NCI-H748 treated with DMSO at 0.1 percent for 48 hours (cell line): ENCODE measurements around the gene INIP.

Source experiments
- DNase-seq: peaks from one replicate; lab custom pipeline; 2025; lab: John Stamatoyannopoulos, UW

INIP gene

DNA sequence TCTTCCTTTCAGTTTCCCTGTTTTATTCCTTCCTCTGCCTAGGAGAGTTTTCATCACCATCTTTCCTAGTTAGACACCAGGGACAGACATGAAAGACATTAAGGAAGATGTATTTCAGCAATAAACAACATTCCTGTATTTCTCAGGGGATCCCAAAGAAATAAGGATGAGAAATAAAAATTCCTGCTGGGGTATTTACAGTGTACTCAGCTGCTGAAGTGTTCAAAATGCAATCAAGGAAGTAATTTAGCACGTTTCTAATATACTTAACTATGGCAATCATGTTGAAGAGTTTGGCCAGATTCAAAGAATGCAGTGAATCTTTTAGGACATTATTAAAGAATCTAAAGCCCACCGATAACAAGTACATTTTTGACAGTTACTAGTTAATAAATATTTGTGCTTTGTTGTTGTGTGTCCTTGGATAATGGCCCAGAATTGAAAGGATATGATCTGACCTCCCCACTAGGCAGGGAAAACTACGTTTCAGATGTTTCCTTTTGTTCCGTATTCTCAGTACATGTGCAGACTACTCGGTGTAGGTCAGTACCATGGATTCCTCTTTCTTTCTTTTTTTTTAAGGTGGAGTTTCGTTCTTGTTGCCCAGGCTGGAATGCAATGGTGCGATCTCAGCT lies 46.8 kb downstream of the INIP start:
- DNase-seq = no peak

DNA sequence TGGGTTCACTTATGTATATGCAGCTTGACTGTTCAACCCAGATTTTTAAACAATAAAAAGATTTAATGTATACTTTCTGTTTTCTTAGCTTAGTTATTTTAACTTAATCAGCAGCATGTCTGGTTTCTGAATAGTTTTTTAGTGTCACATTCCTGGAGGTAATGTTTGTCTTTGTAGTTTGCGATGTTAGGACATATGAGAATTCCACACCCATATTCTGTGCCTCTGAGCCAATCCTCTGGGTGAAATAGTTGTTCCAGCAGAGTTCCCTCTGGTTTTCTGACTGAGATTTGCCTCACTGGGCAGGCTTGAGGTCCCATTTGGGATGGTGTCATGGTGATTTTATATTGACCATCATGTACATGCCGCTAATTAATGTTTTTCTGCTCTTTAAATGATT lies 48.6 kb downstream of the INIP start:
- no peak for DNase-seq

DNA sequence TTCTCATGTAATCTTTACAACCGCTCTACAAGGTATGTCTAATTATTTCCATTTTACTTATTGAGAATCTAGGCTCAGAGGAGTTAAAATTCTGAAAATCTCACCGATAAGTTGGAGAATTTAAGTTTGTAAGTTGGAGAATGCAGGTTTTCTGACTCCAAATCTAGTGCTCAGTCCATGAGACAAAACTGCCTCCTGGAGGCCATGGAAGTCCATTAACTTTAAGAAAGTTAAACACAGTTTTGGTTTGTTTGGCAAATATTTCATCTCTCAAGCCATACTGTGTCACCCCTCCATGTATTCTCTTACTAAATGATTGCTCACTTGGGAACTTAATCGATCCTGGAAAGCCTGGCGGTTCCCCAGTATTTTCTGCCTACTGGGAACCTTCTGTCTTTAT lies 52.6 kb downstream of the INIP start:
- no peak for DNase-seq

DNA sequence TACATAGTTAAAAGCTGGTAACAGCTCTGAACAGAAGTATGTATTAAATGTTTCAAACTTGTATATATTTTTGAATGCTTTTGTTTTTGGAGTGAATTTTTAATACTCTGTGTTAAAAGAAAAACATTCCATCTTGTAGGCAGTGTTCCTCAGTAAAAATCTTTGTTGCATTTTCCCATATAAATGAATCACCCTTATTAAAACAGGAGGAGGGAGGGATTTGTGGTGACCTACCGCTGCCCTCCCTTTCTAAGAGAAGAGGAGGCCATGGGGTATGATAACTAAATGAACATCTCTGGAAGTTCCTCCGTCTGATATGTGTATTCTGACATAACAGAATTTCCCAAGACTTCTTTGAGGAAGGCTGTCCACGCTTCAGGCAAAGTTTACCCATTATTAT lies 53.4 kb downstream of the INIP start:
- no peak for DNase-seq

DNA sequence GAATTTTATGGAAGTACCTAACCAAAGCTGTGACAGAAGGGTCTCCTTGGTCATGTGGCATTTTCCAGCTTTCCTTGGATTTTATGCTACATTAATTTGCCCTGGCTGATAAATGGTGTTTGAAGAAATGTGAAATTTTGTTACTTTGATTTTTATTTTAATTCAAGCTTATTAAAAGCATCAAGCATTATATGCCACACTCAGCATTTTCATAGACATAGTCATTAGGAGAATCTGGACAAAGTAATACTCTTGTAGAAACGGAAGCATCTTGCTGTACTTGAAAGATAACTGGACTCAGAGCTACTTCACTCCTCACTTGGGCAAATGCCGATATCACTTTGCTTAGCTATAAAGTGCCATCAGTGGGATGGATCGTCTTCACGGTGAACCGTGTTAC lies 54.2 kb downstream of the INIP start:
- DNase-seq = no peak

DNA sequence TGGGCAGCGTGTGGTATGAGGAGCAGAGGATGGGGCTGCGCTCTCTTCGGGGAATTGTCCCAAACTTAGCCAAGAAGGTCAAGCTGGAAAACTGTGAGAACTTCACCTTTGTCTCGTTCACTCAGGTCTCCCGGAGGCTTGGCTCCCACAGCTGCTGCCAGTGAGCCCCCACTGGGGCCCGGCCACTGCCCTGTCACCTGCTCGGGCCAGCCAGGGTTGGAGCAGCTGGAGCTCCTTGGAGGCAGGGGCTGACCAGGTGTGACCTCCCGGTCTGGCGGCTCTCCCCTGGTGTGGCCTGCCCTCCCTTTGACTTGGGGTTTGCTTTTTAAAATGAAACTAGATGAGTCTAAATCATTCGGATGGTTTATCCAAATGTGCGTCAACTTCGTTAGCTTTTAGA lies 58.0 kb downstream of the INIP start:
- no peak for DNase-seq

DNA sequence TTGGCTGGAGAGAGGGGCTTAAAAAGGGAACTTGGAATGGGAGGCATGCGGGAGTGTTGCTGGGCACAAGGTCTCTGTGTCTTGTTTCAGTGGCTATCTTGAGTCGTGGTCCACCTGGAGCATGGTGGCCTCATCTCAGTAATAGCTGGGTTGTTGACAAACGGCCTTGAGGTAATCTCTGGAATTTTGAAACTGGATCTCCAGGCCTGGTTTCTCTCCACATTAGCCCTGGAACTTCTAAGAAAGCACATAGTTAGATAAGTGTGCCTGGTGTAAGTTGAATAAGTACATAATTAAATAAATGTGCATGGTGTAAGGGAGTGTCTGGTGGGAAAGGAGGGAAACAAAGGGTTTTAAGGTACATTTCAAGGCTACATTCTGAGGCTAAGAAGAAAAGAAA lies 62.2 kb downstream of the INIP start:
- no peak for DNase-seq

DNA sequence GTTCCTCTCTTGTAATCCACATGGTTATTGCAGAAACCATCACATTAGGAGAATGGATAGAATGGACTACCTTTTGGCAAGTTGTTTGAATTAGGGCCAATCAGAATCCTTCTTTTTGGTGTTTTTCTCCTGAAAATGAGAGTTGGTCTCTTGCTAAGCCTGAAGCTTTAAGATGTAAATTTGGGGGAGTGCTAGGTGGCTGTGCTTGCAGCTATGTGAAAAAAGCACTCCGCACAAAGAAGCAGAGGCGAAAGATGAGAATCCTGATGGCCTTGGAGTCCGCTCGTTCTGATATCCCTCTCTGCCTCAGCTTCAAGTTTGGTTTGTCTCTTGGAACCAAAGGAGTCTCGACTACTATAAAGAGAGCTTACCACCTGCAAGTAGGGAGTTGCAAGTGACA lies 63.6 kb downstream of the INIP start:
- DNase-seq = no peak

DNA sequence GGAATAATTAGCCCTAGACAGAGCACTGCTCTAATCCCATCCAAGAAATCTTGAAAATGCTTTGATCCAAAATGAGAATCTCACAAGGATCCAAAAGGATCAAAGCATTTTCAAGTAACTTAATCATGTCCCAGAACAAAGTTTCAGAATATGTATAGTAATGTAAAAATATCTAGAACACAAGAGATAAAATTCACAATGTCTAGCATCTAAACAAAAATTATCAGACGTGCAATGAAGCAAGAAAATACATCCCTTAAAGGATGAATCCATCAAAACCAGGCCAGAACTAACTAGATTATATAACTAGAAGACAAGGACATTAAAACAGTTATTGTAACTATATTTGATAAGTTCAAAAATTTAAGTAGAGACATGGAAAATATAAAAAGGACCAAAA lies 69.3 kb downstream of the INIP start:
- no peak for DNase-seq

DNA sequence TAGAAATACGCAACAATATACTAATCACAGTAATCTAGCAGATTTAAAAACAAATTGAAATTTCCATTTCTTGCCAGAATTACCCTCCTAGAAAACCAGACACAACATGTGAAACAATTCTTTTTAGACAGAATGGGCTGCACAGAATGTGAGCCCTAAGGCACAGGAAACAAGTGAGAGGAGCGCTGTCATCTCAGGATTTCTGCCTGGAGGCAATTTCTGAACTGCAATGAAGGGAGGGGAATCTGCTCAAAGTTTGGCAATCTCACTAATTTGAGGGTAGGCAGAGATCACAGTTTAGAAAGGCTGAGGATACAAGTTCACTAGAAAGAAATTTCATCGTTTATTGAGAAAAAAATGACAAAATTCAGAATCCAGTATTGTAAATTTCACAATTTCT lies 70.3 kb downstream of the INIP start:
- no peak for DNase-seq

DNA sequence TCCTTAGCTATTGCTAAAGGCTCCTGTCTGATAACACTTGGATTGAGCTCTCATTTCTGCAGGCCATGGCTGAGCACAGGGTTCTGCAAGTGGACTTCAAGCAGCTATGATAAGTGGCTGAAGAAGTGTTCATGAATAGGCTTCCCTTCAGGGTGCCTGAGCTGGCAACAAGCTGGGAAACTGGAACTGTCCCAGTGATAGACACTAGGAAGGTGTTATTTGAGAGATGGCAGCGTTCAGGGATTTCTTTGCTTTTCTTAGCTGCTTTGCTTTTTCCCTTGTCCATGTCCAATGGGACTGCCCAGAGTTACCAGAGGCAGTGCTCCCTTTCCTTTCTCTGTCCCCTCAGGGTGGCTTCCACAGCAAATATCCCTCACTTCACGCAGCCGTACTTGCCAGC lies 75.8 kb downstream of the INIP start:
- DNase-seq = no peak

DNA sequence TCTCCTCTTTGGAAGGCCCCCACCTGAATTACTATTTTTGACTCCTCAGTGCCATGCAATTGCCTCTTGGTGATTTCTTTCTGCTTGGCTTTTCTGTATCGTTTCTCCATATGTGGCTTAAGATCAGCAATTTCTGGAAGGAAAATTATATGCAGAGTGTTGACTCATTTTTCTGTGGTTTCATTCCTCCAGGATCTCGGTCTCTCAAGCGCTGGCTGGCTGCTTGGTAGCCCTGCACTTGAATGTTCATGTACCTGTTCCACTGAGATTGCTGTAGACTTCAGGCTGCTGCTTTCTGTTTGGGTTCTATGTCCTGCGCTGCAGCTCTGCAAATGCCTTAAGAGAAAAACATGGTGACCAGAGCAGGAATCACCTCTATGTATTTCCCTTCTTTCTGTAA lies 77.6 kb downstream of the INIP start:
- no peak for DNase-seq
